Measurements from ENCODE around the gene ARG2. TPM values are rescaled to one million over a fixed set of nuclear protein-coding genes. Genes with fewer than 3 reads are reported as not detected.

The ARG2 gene
- total RNA-seq, 1 donor, result 3.9 TPM

GRCh38 chr14:67633451-67634147, 13.9 kb downstream of the ARG2 start:
- TF ChIP-seq CTCF (IDR thresholded peaks at IDR 0.05; ENCODE audit: insufficient read depth, low read depth, low read length), result no peak

GRCh38 chr14:67636361-67636919, 16.7 kb downstream of the ARG2 start:
- H3K4me3 ChIP-seq (ENCODE audit: low read depth, low read length), result no peak overlapping the region

More at GRCh38 chr14:67633451-67634147, 13.9 kb downstream of the ARG2 start:
- no peak overlapping the region for H3K4me3 ChIP-seq (ENCODE audit: low read depth, low read length)
- no peak for DNase-seq (ENCODE audit: low read depth)

GRCh38 chr14:67638642-67639041, 18.9 kb downstream of the ARG2 start:
- no peak for TF ChIP-seq CTCF (IDR thresholded peaks at IDR 0.05; ENCODE audit: insufficient read depth, low read depth, low read length)
- no peak for DNase-seq (ENCODE audit: low read depth)
- no peak overlapping the region for H3K4me3 ChIP-seq (ENCODE audit: low read depth, low read length)

More at GRCh38 chr14:67636361-67636919, 16.7 kb downstream of the ARG2 start:
- peak; percentile 44 for DNase-seq (ENCODE audit: low read depth)
- no peak for TF ChIP-seq CTCF (IDR thresholded peaks at IDR 0.05; ENCODE audit: insufficient read depth, low read depth, low read length)

DNA sequence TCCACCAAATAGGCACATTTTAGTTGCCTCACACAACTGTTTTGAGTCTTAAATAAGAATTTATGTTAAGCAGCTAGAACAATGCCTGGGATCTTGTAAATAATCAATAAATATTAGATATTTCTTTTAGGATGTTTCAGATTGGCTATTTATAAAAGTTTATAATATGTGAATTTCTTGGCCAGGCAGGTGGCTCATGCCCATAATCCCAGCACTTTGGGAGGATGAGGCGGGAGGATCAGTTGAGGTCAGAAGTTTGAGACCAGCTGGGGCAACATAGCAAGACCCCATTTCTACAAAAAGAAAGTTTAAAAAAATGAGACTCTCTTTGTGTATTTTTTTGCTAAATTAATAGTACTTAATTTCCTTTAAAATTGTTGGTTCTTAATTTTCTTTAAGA, 21.8 kb downstream of the ARG2 start:
- DNase-seq (ENCODE audit: low read depth), result no peak
- no peak overlapping the region for H3K4me3 ChIP-seq (ENCODE audit: low read depth, low read length)
- TF ChIP-seq CTCF (IDR thresholded peaks at IDR 0.05; ENCODE audit: insufficient read depth, low read depth, low read length), result no peak

GRCh38 chr14:67641902-67642749, 22.4 kb downstream of the ARG2 start:
- H3K4me3 ChIP-seq (ENCODE audit: low read depth, low read length), result no peak overlapping the region
- no peak for DNase-seq (ENCODE audit: low read depth)
- TF ChIP-seq CTCF (IDR thresholded peaks at IDR 0.05; ENCODE audit: insufficient read depth, low read depth, low read length), result no peak

DNA sequence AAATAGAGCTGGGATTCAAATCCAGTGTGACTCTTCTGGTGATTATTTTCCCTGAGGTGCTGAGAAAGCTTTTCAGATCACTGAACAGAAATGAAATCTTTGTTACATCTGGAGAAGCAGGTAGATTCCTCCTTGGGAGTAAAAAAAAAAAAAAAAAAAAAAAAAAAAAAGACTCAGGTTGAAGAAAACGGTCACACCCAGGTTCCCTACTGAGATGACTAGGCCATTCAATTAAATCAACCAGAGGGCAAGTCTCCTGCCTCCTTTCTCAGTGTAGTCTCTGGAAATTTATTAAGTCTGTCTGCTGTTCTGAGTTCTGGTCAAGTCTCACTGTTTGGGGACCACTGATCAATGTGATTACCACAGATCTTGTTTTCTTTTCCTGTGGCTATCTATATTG, 24.0 kb downstream of the ARG2 start:
- no peak for DNase-seq (ENCODE audit: low read depth)
- no peak for TF ChIP-seq CTCF (IDR thresholded peaks at IDR 0.05; ENCODE audit: insufficient read depth, low read depth, low read length)
- no peak overlapping the region for H3K4me3 ChIP-seq (ENCODE audit: low read depth, low read length)

Data from fibroblast of villous mesenchyme (primary cell).